ENCODE data around the gene CHRNE. TPM values are rescaled to one million over a fixed set of nuclear protein-coding genes. Genes with fewer than 3 reads are reported as not detected.

Gene CHRNE
- total RNA-seq, 1 experiment from 2014 or later: 0.31 TPM

DNA sequence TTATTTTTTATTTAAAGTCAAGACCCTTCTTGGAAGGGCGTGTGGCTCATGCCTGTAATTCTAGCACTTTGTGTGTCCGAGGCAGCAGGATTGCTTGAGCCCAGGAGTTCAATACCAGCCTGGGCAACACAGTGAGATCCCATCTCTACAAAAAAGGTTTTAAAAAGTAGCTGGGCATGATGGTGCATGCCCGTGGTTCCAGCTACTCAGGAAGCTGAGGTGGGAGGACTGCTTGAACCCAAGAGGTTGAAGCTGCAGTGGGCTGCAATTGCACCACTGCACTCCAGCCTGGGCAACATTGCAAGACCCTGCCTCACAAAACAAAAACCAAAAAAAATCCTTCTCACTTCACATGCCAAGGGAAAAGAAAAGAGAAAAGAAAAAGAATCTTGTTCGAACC lies 40.2 kb downstream of the CHRNE start:
- Histone ChIP-seq H3K56ac (ENCODE audit: insufficient read length, low read depth, low read length) (no peak overlapping the region), H2AFZ (ENCODE audit: low read length) (no peak overlapping the region), H3K23me2 (ENCODE audit: insufficient read length, low read depth, low read length, poor library complexity, severe bottlenecking) (no peaks in the 10 kb centered on the region), H3K9ac (ENCODE audit: extremely low read depth, insufficient read length, low read length) (no peak overlapping the region), H4K5ac (ENCODE audit: insufficient read length, low read depth, low read length) (no peak overlapping the region), H2BK12ac (ENCODE audit: insufficient read length, low read depth, low read length) (no peak overlapping the region), H4K20me1 (ENCODE audit: control insufficient read depth, insufficient read depth, insufficient read length) (no peaks in the 10 kb centered on the region), H4K91ac (ENCODE audit: insufficient read length, low read depth, low read length) (no peak overlapping the region), H3K27ac (ENCODE audit: insufficient read length, low read depth, low read length) (no peak overlapping the region), H3K14ac (ENCODE audit: insufficient read depth, low read length) (no peak overlapping the region), H2BK15ac (ENCODE audit: low read depth, low read length) (no peak overlapping the region), H2AK5ac (ENCODE audit: insufficient read length, low read length) (no peak overlapping the region), H3K23ac (ENCODE audit: insufficient read length, low read depth, low read length) (no peak overlapping the region), H4K8ac (replicated peaks; ENCODE audit: insufficient read length, low read depth, low read length) (no peak overlapping the region), H3K4ac (ENCODE audit: low read depth, low read length) (no peak overlapping the region), H3K79me2 (ENCODE audit: insufficient read depth, low read length) (no peaks in the 10 kb centered on the region), H2BK20ac (ENCODE audit: low read depth, low read length, poor library complexity, severe bottlenecking) (no peak overlapping the region), H3K4me2 (ENCODE audit: insufficient read depth, insufficient read length, low read length) (no peak overlapping the region), H2BK5ac (ENCODE audit: insufficient read length, low read length) (no peak overlapping the region), H3K27me3 (ENCODE audit: insufficient read depth, low read length) (no peaks in the 10 kb centered on the region), H3T11ph (ENCODE audit: low read length) (no peak overlapping the region), H2BK120ac (ENCODE audit: low read depth, low read length, poor library complexity, severe bottlenecking) (no peak overlapping the region), H3K79me1 (ENCODE audit: insufficient read depth, low read depth, low read length, poor library complexity, severe bottlenecking) (no peaks in the 10 kb centered on the region), H3K18ac (ENCODE audit: insufficient read length, low read depth, low read length) (no peak overlapping the region), H3K4me1 (ENCODE audit: insufficient read depth, low read length) (peaks cover 16% of the 10 kb centered on the region; the same call in 1 of the 2 replicates), H3K9me3 (ENCODE audit: control insufficient read depth, low read depth, low read length) (no peaks in the 10 kb centered on the region)
- H3K9me3 Mint-ChIP-seq: no peaks in the 10 kb centered on the region
- no CpG with 5 or more reads among the region's 4 CpGs for WGBS (ENCODE audit: extremely low coverage, insufficient read length, low lambda C conversion rate)
- no peak for DNase-seq
- H3K4me3 Mint-ChIP-seq: no peak overlapping the region
- H3K36me3 Mint-ChIP-seq (ENCODE audit: insufficient read depth in 1 of 3, low read depth in 3 of 3): peaks cover 0 to 2% (median 0%) of the 10 kb centered on the region in 3 experiments; a peak in 4 of 7 replicates
- H3K27ac Mint-ChIP-seq: peak overlapping the region in 1 of 3 experiments; percentile 46; a peak in 2 of 7 replicates
- H3K4me1 Mint-ChIP-seq: peaks cover 29 to 32% of the 10 kb centered on the region in 2 experiments
- TF ChIP-seq, protein P1, sequence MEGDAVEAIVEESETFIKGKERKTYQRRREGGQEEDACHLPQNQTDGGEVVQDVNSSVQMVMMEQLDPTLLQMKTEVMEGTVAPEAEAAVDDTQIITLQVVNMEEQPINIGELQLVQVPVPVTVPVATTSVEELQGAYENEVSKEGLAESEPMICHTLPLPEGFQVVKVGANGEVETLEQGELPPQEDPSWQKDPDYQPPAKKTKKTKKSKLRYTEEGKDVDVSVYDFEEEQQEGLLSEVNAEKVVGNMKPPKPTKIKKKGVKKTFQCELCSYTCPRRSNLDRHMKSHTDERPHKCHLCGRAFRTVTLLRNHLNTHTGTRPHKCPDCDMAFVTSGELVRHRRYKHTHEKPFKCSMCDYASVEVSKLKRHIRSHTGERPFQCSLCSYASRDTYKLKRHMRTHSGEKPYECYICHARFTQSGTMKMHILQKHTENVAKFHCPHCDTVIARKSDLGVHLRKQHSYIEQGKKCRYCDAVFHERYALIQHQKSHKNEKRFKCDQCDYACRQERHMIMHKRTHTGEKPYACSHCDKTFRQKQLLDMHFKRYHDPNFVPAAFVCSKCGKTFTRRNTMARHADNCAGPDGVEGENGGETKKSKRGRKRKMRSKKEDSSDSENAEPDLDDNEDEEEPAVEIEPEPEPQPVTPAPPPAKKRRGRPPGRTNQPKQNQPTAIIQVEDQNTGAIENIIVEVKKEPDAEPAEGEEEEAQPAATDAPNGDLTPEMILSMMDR (conservative IDR thresholded peaks at IDR 0.05): no peak
- H3K27me3 Mint-ChIP-seq (ENCODE audit: low read depth): no peaks in the 10 kb centered on the region

Measured in H9 (cell line).